IMR-90 (cell line): ENCODE measurements around the gene KHNYN. TPM values are rescaled to one million over a fixed set of nuclear protein-coding genes. Genes with fewer than 3 reads are reported as not detected.

Source experiments
- ATAC-seq: fragments of 200-7000 bp; cut with Tn5 transposase; 2 replicates; pipeline ENCODE4 v1.9.1; 2020; ENCODE audit warnings: low read depth, mild to moderate bottlenecking, moderate library complexity
- BruUV-seq: library from RNA; stranded (reverse); fragments of 400-500 nt; replicated peaks from 2 replicates; lab custom pipeline; 2021; lab: Mats Ljungman, UMichigan
- CTCF ChIA-PET: fragments of 300-600 bp; formaldehyde crosslinking; extraction: SDS; loops from one replicate; lab custom pipeline; 2021; ENCODE audit warnings: antibody characterized with exemption; lab: Yijun Ruan, JAX
- POLR2A ChIA-PET: fragments of 300-600 bp; sonication (Branson Sonifier 250); formaldehyde crosslinking; loops from one replicate; lab custom pipeline; 2022; ENCODE audit warnings: antibody characterized with exemption; ENCODE audit not compliant: unreplicated experiment; lab: Charles Lee
- DNase-seq: peaks from one replicate; pipeline ENCODE4 v3.0.0; 2013
- H2AFZ ChIP-seq: replicated peaks from 2 replicates; pipeline ENCODE3; 2013; ENCODE audit warnings: low read length, mild to moderate bottlenecking; ENCODE audit not compliant: poor library complexity
- H2AK5ac ChIP-seq: 2 replicates; pipeline ENCODE4 v1.6.1; 2013; ENCODE audit warnings: low read depth, low read length, inconsistent platforms
- H2AK9ac ChIP-seq: replicated peaks from 2 replicates; pipeline ENCODE3; 2013; ENCODE audit warnings: mild to moderate bottlenecking, low read depth, low read length, moderate library complexity; ENCODE audit not compliant: poor library complexity
- H2BK120ac ChIP-seq: 2 replicates; pipeline ENCODE4 v1.6.1; 2013; ENCODE audit warnings: low read depth, low read length, inconsistent platforms
- H2BK15ac ChIP-seq: 3 replicates; pipeline ENCODE4 v1.6.1; 2013; ENCODE audit warnings: low read depth, low read length, inconsistent platforms
- H2BK20ac ChIP-seq: 2 replicates; pipeline ENCODE4 v1.6.1; 2013; ENCODE audit warnings: low read depth, mild to moderate bottlenecking, inconsistent platforms, low read length, moderate library complexity
- H2BK5ac ChIP-seq: 2 replicates; pipeline ENCODE4 v1.6.1; 2013; ENCODE audit warnings: mild to moderate bottlenecking, low read depth, low read length, inconsistent platforms; ENCODE audit not compliant: poor library complexity, severe bottlenecking
- H3K14ac ChIP-seq: replicated peaks from 2 replicates; pipeline ENCODE4 v1.6.1; 2013; ENCODE audit warnings: low read depth, low read length, inconsistent platforms
- H3K18ac ChIP-seq: 2 replicates; pipeline ENCODE4 v1.6.1; 2013; ENCODE audit warnings: low read depth, low read length, control low read depth
- H3K23ac ChIP-seq: 2 replicates; pipeline ENCODE4 v1.6.1; 2013; ENCODE audit warnings: low read depth, low read length, inconsistent platforms
- H3K27ac ChIP-seq: 2 replicates; pipeline ENCODE4 v1.5.1; 2013; ENCODE audit warnings: mild to moderate bottlenecking, control low read depth, low read length; ENCODE audit not compliant: insufficient read depth
- H3K27me3 ChIP-seq: 2 replicates; pipeline ENCODE4 v1.6.1; 2013; ENCODE audit warnings: low read length; ENCODE audit not compliant: control insufficient read depth, insufficient read depth
- H3K36me3 ChIP-seq: 2 replicates; pipeline ENCODE4 v1.6.1; 2013; ENCODE audit warnings: low read length, mixed read lengths; ENCODE audit not compliant: control insufficient read depth, insufficient read depth
- H3K4ac ChIP-seq: 2 replicates; pipeline ENCODE4 v1.6.1; 2013; ENCODE audit warnings: low read depth, low read length, inconsistent platforms
- H3K4me1 ChIP-seq: 2 replicates; pipeline ENCODE4 v1.6.1; 2013; ENCODE audit warnings: low read length, mixed read lengths; ENCODE audit not compliant: control insufficient read depth, insufficient read depth
- H3K4me2 ChIP-seq: 2 replicates; pipeline ENCODE4 v1.6.1; 2013; ENCODE audit warnings: low read depth, mild to moderate bottlenecking, control low read depth, low read length, moderate library complexity
- H3K4me3 ChIP-seq: 2 replicates; pipeline ENCODE4 v1.5.1; 2013; ENCODE audit warnings: low read depth, mild to moderate bottlenecking, control low read depth, low read length, moderate library complexity; ENCODE audit not compliant: insufficient read depth
- H3K56ac ChIP-seq: 2 replicates; pipeline ENCODE4 v1.6.1; 2013; ENCODE audit warnings: low read length, inconsistent platforms; ENCODE audit not compliant: insufficient read depth; ENCODE audit errors: extremely low read depth
- H3K79me1 ChIP-seq, 2 experiments: 2 replicates each; pipeline ENCODE4 v1.6.1; 2013; ENCODE audit warnings: low read length in 2 of 2, inconsistent platforms in 1 of 2, low read depth in 1 of 2
- H3K9ac ChIP-seq: 2 replicates; pipeline ENCODE4 v1.6.1; 2013; ENCODE audit warnings: low read depth, low read length, control low read depth
- H3K9me1 ChIP-seq: 2 replicates; pipeline ENCODE4 v1.6.1; 2013; ENCODE audit warnings: low read length, inconsistent platforms; ENCODE audit not compliant: insufficient read depth
- H3K9me3 ChIP-seq: 2 replicates; pipeline ENCODE4 v1.6.1; 2013; ENCODE audit warnings: low read length; ENCODE audit not compliant: control insufficient read depth, insufficient read depth
- H4K20me1 ChIP-seq: 2 replicates; pipeline ENCODE4 v1.6.1; 2013; ENCODE audit warnings: low read length, inconsistent platforms; ENCODE audit not compliant: insufficient read depth
- H4K5ac ChIP-seq: 2 replicates; pipeline ENCODE4 v1.6.1; 2013; ENCODE audit warnings: mild to moderate bottlenecking, low read depth, low read length, control low read depth
- H4K8ac ChIP-seq, 2 experiments: 2 replicates each; pipeline ENCODE4 v1.6.1; 2013; ENCODE audit warnings: low read depth in 2 of 2, low read length in 2 of 2, control low read depth in 1 of 2, inconsistent platforms in 1 of 2
- H4K91ac ChIP-seq: 2 replicates; pipeline ENCODE4 v1.6.1; 2013; ENCODE audit warnings: low read depth, low read length, inconsistent platforms; ENCODE audit not compliant: insufficient read depth
- BHLHE40 ChIP-seq: fragments of 150-350 bp; IDR thresholded peaks from 2 replicates; pipeline ENCODE4 v1.6.1; 2016; ENCODE audit warnings: mild to moderate bottlenecking, low read depth, low read length
- CHD1 ChIP-seq: IDR thresholded peaks from 2 replicates; pipeline ENCODE4 v1.6.1; 2012; ENCODE audit warnings: low read depth, low read length, improper control_type of control experiment
- FOS ChIP-seq: fragments of 150-350 bp; IDR thresholded peaks from 2 replicates; pipeline ENCODE4 v1.6.1; 2016; ENCODE audit warnings: low read depth, low read length
- MAFK ChIP-seq: IDR thresholded peaks from 2 replicates; pipeline ENCODE4 v1.6.1; 2012; ENCODE audit warnings: low read depth, low read length, improper control_type of control experiment
- NFE2L2 ChIP-seq: fragments of 150-350 bp; IDR thresholded peaks from 2 replicates; pipeline ENCODE4 v1.6.1; 2016; ENCODE audit warnings: low read depth, mild to moderate bottlenecking, low read length
- RCOR1 ChIP-seq: IDR thresholded peaks from 2 replicates; pipeline ENCODE4 v1.6.1; 2012; ENCODE audit warnings: mild to moderate bottlenecking, low read length, improper control_type of control experiment; ENCODE audit not compliant: insufficient replicate concordance
- WGBS, 2 experiments: methylation state at CpG; one replicate each; pipeline versions ENCODE4 v1.1.5 to v1.1.7; 2013; ENCODE audit warnings: missing lambda C conversion rate in 2 of 2; ENCODE audit not compliant: insufficient read length in 1 of 2; ENCODE audit errors: extremely low coverage in 2 of 2; 5-methylcytosine and 5-hydroxymethylcytosine counted together
- dilution Hi-C: fragments of 300-500 bp; cut with HindIII; formaldehyde crosslinking; loops from one replicate; pipeline ENCODE4 v1.14.3; 2018; ENCODE audit warnings: low sequenced_read_pairs; ENCODE audit not compliant: unreplicated experiment
- in situ Hi-C: fragments of 300-500 bp; cut with MboI; formaldehyde crosslinking; loops from 3 replicates; pipeline ENCODE4 v1.14.3; 2019; ENCODE audit warnings: low sequenced_read_pairs, inconsistent platforms, mixed read lengths
- intact Hi-C: fragments of 100-400 bp; cut with micrococcal nuclease; formaldehyde crosslinking; loops from 2 replicates; pipeline ENCODE4 v1.10.0; 2022
- polyA plus RNA-seq, 3 experiments: library from polyadenylated mRNA; depleted of rRNA; stranded (reverse); fragments of >200 nt; gene quantifications; 2 replicates each; pipeline ENCODE4 v1.2.3, GENCODE V29; 2012; ENCODE audit warnings: low replicate concordance in 1 of 3
- total RNA-seq: library from RNA; depleted of rRNA; stranded (reverse); fragments of >200 nt; gene quantifications from 2 replicates; pipeline ENCODE4 v1.2.3, GENCODE V29; 2012

KHNYN gene
- total and polyA plus RNA-seq, 2 of the 4 experiments (the other 2 are of a cell fraction), result 18.9 to 24.4 TPM

GRCh38 chr14:24437736-24438067, 7.9 kb downstream of the KHNYN start:
- no peak overlapping the region for H2AK5ac ChIP-seq
- no peak overlapping the region for H3K9ac ChIP-seq
- intact Hi-C loops (loop anchor here (10.0 kb wide), 1 partner anchor 223 kb away; the partner anchor contains the start of genes CHMP4A and MDP1), in situ Hi-C loops (loop anchor here (5.0 to 25.0 kb wide), 5 partner anchors 73 to 1125 kb away; partner anchors contain the start of genes BCL2L2, FITM1, GMPR2 and NEDD8), dilution Hi-C loops (no loop called here)
- DNase-seq (no peak), ATAC-seq (no peak)
- no peak overlapping the region for H4K5ac ChIP-seq
- no peak overlapping the region for H4K91ac ChIP-seq
- H2BK120ac ChIP-seq, result no peak overlapping the region
- no peak overlapping the region for H3K27ac ChIP-seq
- H3K9me3 ChIP-seq, result no peaks in the 10 kb centered on the region
- no peak overlapping the region for H3K4ac ChIP-seq
- POLR2A ChIA-PET, result no interaction called here
- no peak overlapping the region for H2AK9ac ChIP-seq
- peaks cover 2% of the 10 kb centered on the region for H3K4me1 ChIP-seq
- no peaks in the 10 kb centered on the region for H3K27me3 ChIP-seq
- TF ChIP-seq BHLHE40 (no peak), NFE2L2 (no peak), RCOR1 (no peak), CHD1 (no peak), FOS (no peak), MAFK (no peak)
- H3K56ac ChIP-seq, result no peak overlapping the region
- peaks cover 21 to 45% of the 10 kb centered on the region in 2 experiments for H3K79me1 ChIP-seq
- peaks cover 52% of the 10 kb centered on the region for H3K36me3 ChIP-seq
- H4K20me1 ChIP-seq, result peaks cover 18% of the 10 kb centered on the region
- H2BK5ac ChIP-seq, result no peak overlapping the region
- H4K8ac ChIP-seq, result no peak overlapping the region
- no peak overlapping the region for H2AFZ ChIP-seq
- H3K23ac ChIP-seq, result no peak overlapping the region
- no peak overlapping the region for H3K18ac ChIP-seq
- 89% methylated on average over 1 of the region's 2 CpGs; no CpG with 5 or more reads in 1 of the 2 experiments for WGBS, 2 experiments
- CTCF ChIA-PET, result interaction anchor here (2.5 to 3.4 kb wide), 2 partner anchors 72 to 105 kb away, joined by 13 to 28 read pairs; no protein-coding TSS in a partner anchor
- H2BK15ac ChIP-seq, result no peak overlapping the region
- H3K9me1 ChIP-seq, result no peaks in the 10 kb centered on the region
- no TSS peak for BruUV-seq
- H3K4me3 ChIP-seq, result no peak overlapping the region
- no peak overlapping the region for H3K14ac ChIP-seq
- no peak overlapping the region for H2BK20ac ChIP-seq
- H3K4me2 ChIP-seq, result no peak overlapping the region
